Islet precursor cell (in vitro differentiated cells): Measurements from ENCODE around the gene WTIP.

Source experiments
- DNase-seq: peaks from one replicate; pipeline ENCODE4 v3.0.0-alpha.2; 2018

The WTIP gene

DNA sequence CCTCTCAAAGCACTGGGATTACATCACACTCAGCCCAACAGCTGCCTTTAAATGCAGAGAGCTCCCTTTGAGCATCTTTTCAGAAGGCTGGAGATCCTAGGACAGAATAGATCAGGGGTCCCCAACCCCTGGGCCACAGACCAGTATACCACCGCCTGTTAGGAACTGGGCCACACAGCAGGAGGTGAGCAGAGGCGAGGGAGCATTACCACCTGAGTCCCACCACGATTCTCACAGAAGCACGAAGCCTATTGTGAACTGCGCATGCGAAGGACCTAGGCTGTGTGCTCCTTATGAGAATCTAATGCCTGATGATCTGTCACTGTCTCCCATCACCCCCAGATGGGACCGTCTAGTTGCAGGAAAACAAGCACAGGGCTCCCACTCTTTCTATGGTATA, 2.2 kb upstream of the WTIP start:
- DNase-seq, result no peak

DNA sequence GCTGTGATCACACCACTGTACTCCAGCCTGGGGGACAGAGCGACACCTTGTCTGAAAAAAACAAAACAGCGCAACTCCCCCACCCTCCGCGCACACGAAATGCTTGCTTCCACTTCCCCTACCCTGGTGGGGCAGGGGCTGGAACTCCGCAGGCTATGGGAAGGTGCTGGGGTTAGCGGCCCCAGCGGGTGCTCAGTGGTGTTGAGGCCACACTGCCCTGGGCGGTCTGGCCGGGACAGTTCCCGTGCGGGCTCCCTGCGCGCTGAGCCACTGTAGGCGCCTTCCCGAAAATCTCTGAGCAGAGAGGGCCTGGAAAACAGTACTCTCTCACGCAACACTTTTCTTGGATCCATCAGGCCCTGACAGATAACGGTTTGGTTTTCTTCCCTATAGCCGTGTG, 1.1 kb upstream of the WTIP start:
- DNase-seq, result no peak

GRCh38 chr19:34481861-34482379, 362 bp downstream of the WTIP start:
- DNase-seq, result no peak

DNA sequence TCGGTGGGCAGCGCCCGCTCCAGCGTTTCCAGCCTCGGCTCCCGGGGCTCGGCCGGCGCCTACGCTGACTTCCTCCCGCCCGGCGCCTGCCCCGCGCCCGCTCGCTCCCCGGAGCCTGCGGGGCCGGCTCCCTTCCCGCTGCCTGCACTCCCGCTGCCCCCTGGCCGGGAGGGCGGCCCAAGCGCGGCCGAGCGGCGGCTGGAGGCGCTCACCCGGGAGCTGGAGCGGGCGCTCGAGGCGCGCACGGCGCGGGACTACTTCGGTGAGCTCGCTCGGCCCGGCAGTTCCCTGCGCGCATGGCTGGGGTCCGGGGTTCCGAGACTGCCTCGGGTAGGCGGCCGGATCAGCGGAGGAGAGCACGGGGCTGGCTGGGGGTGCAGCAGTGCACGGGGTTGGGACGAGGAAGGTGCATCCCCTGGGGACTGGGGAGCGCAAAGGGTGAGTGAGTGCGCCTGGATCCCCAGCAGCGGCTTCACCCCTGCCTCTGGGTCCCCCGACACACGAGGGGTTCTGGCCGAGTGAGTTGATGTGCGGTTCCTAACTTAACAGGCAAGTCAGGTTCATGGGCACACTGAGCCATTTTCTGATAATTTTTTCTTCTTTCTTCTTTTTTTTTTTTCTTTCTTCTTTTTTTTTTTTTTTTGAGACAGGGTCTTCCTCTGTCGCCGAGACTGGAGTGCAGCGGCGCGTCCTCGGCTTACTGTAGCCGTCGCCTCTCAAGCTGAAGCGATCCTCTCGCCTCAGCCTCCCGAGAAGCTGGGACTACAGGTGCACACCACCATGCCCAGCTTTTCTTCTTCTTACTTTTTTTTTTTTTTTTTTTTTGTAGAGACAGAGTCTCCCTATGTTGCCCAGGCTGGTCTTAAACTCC, 1.1 kb downstream of the WTIP start:
- DNase-seq, result no peak

DNA sequence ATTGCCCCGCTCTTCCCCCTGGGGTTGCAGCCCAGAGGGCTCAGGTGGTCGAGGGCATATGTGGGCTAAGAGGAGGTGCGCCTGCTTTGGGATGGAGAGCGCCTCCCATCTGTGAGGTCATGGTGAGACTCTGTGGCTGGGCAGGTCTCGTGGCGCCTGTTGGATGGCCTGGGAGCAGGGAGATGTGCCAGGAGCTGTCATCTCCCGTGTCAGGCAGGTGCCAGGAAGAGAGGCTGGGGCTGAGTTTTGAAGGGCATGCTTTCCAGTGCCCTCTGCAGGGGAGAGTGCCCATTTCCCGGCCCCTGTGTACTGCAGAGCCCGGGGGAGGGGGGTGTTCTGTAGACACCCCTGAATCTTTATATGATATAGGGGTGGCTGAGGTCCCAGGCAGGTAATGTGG, 2.8 kb downstream of the WTIP start:
- DNase-seq, result peak; percentile 31

GRCh38 chr19:34485831-34486230, 4.3 kb downstream of the WTIP start:
- DNase-seq, result peak; percentile 43

DNA sequence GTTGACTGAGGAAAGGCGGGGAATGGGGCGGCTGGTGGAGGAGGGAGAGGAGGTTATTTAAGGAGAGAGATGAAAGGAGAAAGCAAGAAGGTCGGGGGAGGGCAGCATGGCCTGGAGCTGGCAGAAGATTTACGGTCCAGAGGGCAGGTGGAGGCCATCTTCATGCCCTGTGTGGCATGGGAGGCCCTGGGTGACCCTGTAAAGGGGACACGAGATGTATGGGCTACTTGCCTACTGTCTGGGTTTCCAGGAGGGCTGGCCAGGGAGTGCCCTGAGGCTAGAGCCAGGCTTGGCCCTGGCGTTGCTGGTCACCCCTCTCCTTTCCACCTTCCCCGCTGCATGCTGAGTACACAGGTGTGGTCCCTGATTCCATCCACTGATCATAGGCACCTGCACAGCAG, 6.1 kb downstream of the WTIP start:
- peak; percentile 27 for DNase-seq

DNA sequence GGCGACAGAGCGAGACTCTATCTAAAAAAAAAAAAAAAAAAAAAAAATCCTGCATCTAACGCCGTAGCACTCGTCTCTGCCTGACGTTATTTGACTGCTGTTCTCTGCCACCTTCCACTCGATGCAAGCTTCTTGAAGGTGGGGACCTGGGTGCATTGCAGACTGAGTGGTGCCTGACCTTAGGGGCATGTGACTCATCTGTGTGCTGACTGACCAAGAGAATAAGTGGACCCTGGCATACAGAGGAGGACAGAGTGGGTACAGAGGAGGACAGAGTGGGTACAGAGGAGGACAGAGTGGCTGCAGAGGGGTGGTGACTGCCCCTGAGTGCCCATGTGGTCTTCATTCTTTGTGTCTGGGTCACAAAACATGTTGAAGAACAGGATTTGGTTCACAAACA, 7.6 kb downstream of the WTIP start:
- peak; percentile 47 for DNase-seq

DNA sequence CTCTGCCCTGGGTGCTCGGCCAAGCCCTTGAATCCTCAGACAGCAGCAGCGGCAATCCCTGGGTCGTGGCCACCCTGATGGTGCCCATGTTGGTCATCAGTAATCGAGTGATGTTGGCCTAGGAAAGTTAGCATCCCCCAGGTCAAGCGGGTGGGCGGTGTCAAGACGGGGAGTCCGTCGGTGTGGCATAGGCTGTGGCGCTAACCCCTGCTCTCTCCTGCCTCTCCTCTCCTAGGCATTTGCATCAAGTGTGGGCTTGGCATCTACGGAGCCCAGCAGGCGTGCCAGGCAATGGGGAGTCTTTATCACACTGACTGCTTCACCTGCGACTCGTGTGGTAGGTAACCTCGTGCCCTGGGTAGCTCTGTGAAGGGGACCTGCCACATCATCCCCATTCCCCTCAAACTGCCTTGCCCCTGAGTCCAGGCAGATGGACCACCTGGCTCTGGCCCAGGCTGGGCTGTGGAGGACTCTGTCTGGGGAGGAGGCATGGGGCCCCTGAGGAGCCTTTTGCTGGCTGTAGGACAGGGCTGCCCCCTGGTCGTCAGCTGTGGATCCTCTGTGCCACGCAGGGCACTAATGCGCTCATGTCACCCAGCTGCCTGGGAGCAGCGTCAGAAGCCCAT, 8.7 kb downstream of the WTIP start:
- no peak for DNase-seq

GRCh38 chr19:34493038-34493648, 11.6 kb downstream of the WTIP start:
- DNase-seq, result no peak

GRCh38 chr19:34493649-34494044, 12.1 kb downstream of the WTIP start:
- DNase-seq, result no peak

DNA sequence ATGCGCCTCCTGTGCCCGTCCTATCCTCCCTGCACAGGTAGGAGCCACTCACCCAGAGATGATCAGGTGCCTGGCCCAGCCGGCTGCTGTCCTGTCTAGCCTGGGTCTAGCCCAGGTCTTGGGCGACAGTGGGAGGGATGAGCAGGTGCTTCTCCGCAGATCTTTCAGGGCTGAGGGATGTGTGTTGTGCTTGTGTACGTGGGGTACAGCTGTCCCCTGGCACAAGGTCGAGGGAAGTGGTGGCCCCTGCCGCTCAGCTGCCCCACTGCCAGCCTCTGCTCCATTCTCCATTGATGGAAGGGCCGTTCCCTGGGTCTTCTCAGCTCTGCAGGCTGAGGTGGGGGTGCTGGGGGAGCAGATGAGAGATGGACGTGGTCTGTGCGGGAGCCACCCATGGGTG, 13.0 kb downstream of the WTIP start:
- DNase-seq, result no peak

DNA sequence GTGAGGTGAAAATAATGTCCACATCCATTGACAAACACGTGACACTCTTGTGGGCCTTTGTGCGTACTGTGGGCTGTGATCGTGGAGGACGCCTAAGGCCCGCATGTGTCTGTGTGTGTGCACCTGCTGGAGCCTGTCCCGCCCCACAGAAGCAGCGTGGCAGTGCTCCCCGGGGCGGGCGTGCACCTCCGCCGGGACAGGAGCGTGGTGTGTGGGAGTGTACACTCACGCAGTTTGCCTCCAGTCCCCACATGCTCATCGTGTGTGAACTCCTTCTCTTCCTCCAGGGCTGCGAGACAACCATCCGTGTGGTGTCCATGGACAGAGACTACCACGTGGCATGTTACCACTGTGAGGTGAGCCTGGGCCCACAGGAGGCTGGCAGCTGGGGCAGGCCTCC, 13.9 kb downstream of the WTIP start:
- DNase-seq, result no peak

DNA sequence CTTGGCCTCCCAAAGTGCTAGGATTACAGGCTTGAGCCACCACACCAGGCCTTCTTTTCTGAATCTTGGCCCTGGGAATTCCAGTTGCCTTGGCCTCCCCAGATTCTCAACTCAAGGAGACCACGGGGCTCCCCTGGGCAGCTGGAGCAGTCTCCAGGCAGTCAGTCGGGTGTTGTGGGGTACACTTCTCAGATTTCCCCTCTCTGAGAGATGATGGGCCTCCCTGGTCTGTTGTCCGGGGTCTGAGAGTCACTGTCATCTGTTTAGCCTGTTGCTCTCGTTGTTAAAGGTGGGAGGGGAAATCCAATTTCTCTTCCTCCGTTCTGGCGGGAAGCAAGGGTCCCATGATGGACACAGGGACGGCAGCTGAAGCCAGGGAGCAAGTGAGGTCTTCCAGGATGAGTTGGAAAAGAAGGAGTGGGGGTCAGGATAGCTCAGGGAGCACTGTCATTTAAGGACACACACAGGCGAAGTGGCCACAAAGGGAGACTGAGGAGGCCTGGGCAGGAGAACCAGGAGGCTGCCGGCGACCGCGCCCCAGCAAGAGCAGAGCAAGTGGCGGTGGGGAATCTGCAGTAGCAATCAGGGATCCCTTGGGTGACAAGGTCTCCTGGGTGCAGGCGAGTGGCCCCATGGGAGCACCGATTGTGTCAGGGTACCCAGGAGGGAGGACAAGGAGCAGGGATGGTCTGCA, 15.7 kb downstream of the WTIP start:
- no peak for DNase-seq

GRCh38 chr19:34499155-34499834, 17.7 kb downstream of the WTIP start:
- no peak for DNase-seq

GRCh38 chr19:34500656-34501120, 19.1 kb downstream of the WTIP start:
- DNase-seq, result peak; percentile 48

DNA sequence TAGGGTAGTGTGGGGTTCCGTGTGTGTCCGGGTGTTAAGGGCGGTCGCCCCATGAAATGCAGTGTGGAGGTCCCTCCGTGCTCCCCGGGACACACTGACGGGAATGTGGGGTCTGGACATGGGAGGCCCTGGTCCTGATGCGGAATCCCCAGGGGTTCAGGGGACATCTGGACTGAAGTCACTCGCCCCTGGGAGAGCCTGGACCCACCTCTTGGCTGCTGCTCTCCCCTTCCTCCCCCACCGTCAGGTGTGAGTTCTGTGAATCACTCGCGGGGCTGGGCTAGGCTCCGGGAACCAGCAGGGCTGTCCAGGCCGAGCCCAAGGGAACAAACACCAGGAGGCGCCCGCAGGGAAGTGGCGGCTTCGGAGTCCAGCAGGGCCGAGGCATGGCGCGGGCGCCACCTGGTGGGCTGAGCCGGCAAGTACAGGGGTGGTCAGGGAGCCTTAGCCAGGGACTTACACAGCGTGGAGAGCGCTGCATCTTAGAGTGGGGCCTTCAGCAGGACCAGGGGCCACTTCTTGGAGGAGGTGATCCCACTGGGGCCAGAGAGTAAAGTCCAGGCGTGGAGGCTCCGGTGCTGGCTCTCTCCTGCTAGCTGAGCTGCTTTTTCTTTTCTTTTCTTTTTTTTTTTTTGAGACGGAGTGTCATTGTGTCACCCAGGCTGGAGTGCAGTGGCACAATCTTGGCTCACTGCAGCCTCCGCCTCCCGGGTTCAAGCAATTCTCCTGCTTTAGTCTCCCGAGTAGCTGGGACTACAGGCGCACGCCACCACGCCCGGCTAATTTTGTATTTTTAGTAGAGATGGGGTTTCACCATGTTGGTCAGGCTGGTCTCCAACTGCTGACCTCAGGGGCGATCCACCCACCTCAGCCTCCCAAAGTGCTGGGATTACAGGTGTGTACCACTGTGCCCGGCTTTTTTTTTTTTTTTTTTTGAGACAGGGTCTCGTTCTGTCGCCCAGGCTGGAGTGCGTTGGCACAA, 20.1 kb downstream of the WTIP start:
- DNase-seq, result peak; percentile 98

DNA sequence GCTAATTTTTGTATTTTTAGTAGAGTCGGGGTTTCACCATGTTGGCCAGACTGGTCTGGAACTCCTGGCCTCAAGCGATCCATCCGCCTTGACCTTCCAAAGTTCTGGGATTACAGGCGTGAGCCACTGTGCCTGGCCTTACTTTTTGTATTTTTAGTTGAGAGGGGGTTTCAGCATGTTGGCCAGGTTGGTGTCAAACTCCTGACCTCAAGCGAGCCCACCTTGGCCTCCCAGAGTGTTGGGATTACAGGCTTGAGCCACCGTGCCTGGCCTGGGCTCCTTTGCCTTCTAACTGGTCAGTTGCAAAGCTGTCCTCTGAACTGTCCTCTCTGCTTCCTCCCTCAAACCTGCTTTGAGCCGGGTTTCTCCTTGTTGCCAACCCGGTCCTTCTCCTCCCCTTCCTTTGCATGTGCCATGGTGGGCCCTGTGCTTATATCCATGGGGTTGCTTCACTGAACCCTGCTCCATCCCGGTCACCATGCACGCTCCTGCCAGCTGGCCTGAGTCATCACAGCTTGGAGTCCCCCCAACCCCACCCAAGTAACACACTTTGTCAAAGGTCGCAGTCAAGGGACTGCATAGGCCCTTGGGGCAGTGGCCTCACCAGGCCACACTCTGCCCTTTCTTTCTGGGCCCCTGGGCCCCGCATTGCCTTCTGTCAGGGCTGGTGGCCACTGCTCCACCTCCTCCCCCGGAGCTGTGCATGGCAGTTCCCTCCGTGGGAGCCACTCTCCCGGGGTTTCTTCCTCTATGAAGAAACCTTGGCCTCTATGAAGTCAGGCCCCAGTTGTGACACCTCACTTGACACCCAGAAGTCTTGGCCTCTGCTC, 21.2 kb downstream of the WTIP start:
- no peak for DNase-seq

GRCh38 chr19:34503531-34504272, 22.1 kb downstream of the WTIP start:
- DNase-seq, result no peak
